Testis (tissue), 3 donors: ENCODE measurements around the gene YIPF1. TPM values are rescaled to one million over a fixed set of nuclear protein-coding genes. Genes with fewer than 3 reads are reported as not detected.

Source experiments
- DNase-seq: peaks from one replicate; pipeline ENCODE4 v3.0.0-alpha.2; 2019
- H3K27ac ChIP-seq, 2 donors: fragments of 200-600 bp; sonication (generic); one replicate each; pipeline ENCODE4 v1.5.1; 2019
- H3K27me3 ChIP-seq: fragments of 200-600 bp; sonication (generic); one replicate; pipeline ENCODE4 v1.5.1; 2019
- H3K36me3 ChIP-seq: fragments of 200-600 bp; sonication (generic); one replicate; pipeline ENCODE4 v1.5.1; 2017; ENCODE audit warnings: low read depth; ENCODE audit errors: missing control alignments
- H3K4me1 ChIP-seq: fragments of 200-600 bp; sonication (generic); one replicate; pipeline ENCODE4 v1.5.1; 2019
- H3K4me3 ChIP-seq, 2 donors: fragments of 200-600 bp; sonication (generic); one replicate each; pipeline ENCODE4 v1.5.1; 2017 to 2019
- H3K9me3 ChIP-seq: fragments of 200-600 bp; sonication (generic); one replicate; pipeline ENCODE4 v1.5.1; 2017
- CTCF ChIP-seq, 3 experiments: fragments of 450-650 bp in 2 of 3; fragments of 200-600 bp in 1 of 3; sonication (generic) in 1 of 3; IDR thresholded peaks; one replicate each; pipeline ENCODE4 v1.5.1; 2016 to 2019; ENCODE audit warnings: antibody characterized with exemption in 3 of 3, mild to moderate bottlenecking in 2 of 3, moderate library complexity in 1 of 3
- POLR2A ChIP-seq: fragments of 450-650 bp; IDR thresholded peaks from one replicate; pipeline ENCODE4 v1.6.1; 2017; ENCODE audit warnings: antibody characterized with exemption, mild to moderate bottlenecking, moderate library complexity
- WGBS, 2 donors: methylation state at CpG; one replicate each; pipeline ENCODE4 v1.1.5; 2018; 5-methylcytosine and 5-hydroxymethylcytosine counted together
- intact Hi-C: fragments of 100-400 bp; cut with DNase I; formaldehyde crosslinking; loops from one replicate; pipeline ENCODE4 v1.15.1; 2023; ENCODE audit warnings: low total_unique reads
- polyA plus RNA-seq: library from polyadenylated mRNA; stranded (reverse); fragments of 350-450 nt; fragmentation: Illumina TruSeq; extraction: RNeasy Lipid Tissue Mini Kit (QIAGEN cat#74804); gene quantifications from one replicate; pipeline ENCODE4 v1.2.3, GENCODE V29; 2014; ENCODE audit warnings: low read depth, low replicate concordance; ENCODE audit not compliant: insufficient read depth
- total RNA-seq, 2 donors: library from RNA; depleted of rRNA; stranded (reverse); fragments of >200 nt; gene quantifications; one replicate each; pipeline ENCODE4 v1.2.3, GENCODE V29; 2016

YIPF1 gene
- total and polyA plus RNA-seq, 3 donors from 2014 or later = 34.1 to 45.9 (median 35.9) TPM

- no peak overlapping the region for H3K27ac ChIP-seq
- no peaks in the 10 kb centered on the region for H3K36me3 ChIP-seq
- H3K4me3 ChIP-seq = no peak overlapping the region
- no peaks in the 10 kb centered on the region for H3K9me3 ChIP-seq
- H3K27me3 ChIP-seq = no peaks in the 10 kb centered on the region
- no peaks in the 10 kb centered on the region for H3K4me1 ChIP-seq
- WGBS, 2 donors = 98 to 100% methylated on average over 2 of the region's 2 CpGs
- TF ChIP-seq POLR2A = no peak
- no peak for TF ChIP-seq CTCF (IDR thresholded peaks at IDR 0.05)
- no peak for DNase-seq
- intact Hi-C loops = no loop called here
Observed at GRCh38 chr1:53810497-53810896, 79.1 kb downstream of the YIPF1 start.

GRCh38 chr1:53810007-53810406, 79.6 kb downstream of the YIPF1 start:
- WGBS, 2 donors = 96 to 97% methylated on average over 5 of the region's 5 CpGs
- no peaks in the 10 kb centered on the region for H3K4me1 ChIP-seq
- no peaks in the 10 kb centered on the region for H3K9me3 ChIP-seq
- TF ChIP-seq POLR2A (no peak), CTCF (IDR thresholded peaks at IDR 0.05) (no peak)
- no peak for DNase-seq
- no peak overlapping the region for H3K4me3 ChIP-seq
- H3K36me3 ChIP-seq = no peaks in the 10 kb centered on the region
- intact Hi-C loops = no loop called here
- no peaks in the 10 kb centered on the region for H3K27me3 ChIP-seq
- no peak overlapping the region for H3K27ac ChIP-seq

- no peaks in the 10 kb centered on the region for H3K4me1 ChIP-seq
- no peak overlapping the region for H3K4me3 ChIP-seq
- 87 to 90% methylated on average over 5 of the region's 5 CpGs for WGBS, 2 donors
- H3K27ac ChIP-seq = no peak overlapping the region
- intact Hi-C loops = no loop called here
- H3K36me3 ChIP-seq = no peaks in the 10 kb centered on the region
- no peaks in the 10 kb centered on the region for H3K9me3 ChIP-seq
- TF ChIP-seq CTCF (IDR thresholded peaks at IDR 0.05) (no peak), POLR2A (no peak)
- DNase-seq = no peak
- no peaks in the 10 kb centered on the region for H3K27me3 ChIP-seq
Observed at GRCh38 chr1:53807916-53808315, 81.7 kb downstream of the YIPF1 start.

GRCh38 chr1:53804791-53805505, 84.6 kb downstream of the YIPF1 start:
- TF ChIP-seq POLR2A (no peak), CTCF (IDR thresholded peaks at IDR 0.05) (no peak)
- intact Hi-C loops = no loop called here
- 93 to 98% methylated on average over 3 of the region's 3 CpGs for WGBS, 2 donors
- Histone ChIP-seq H3K27me3 (no peaks in the 10 kb centered on the region), H3K4me1 (no peaks in the 10 kb centered on the region), H3K27ac (no peak overlapping the region), H3K9me3 (no peaks in the 10 kb centered on the region), H3K4me3 (no peak overlapping the region), H3K36me3 (no peaks in the 10 kb centered on the region)
- no peak for DNase-seq

- Histone ChIP-seq H3K36me3 (no peaks in the 10 kb centered on the region), H3K4me1 (no peaks in the 10 kb centered on the region), H3K9me3 (no peaks in the 10 kb centered on the region), H3K27me3 (no peaks in the 10 kb centered on the region), H3K27ac (no peak overlapping the region), H3K4me3 (no peak overlapping the region)
- 97% methylated on average over 7 of the region's 7 CpGs for WGBS, 2 donors
- intact Hi-C loops = no loop called here
- TF ChIP-seq POLR2A (no peak), CTCF (IDR thresholded peaks at IDR 0.05) (no peak)
- DNase-seq = no peak
Observed at GRCh38 chr1:53804181-53804580, 85.4 kb downstream of the YIPF1 start.
